Stimulated activated CD4-positive, alpha-beta T cell treated with anti-CD3 and anti-CD28 coated beads, Interleukin-1b, Interleukin-23, amount 100 ng/mL, for 4 hours (primary cell): Measurements from ENCODE around the gene SPIN1.

Experiments
- DNase-seq, 2 donors: peaks; one replicate each; pipeline ENCODE4 v3.0.0-alpha.2; 2020; ENCODE audit warnings: low read depth in 2 of 2

Gene SPIN1

DNA sequence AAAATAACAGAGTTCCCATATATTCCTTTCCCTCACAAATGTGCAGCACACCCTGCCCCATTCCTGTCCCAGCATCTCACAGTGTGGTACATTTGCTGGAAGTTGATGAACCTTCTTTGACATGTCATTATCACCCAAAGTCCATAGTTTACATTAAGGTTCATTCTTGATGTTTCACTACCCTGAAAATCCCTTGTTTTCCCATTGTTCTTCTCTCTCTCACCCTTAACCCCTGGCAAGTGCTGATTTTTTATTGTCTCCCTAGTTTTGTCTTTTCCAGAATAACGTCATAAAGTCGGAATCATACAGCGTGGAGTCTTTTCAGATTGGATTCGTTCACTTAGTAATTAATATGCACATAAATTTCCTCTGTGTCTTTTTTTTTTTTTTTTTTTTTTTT, 48.1 kb downstream of the SPIN1 start:
- no peak for DNase-seq

DNA sequence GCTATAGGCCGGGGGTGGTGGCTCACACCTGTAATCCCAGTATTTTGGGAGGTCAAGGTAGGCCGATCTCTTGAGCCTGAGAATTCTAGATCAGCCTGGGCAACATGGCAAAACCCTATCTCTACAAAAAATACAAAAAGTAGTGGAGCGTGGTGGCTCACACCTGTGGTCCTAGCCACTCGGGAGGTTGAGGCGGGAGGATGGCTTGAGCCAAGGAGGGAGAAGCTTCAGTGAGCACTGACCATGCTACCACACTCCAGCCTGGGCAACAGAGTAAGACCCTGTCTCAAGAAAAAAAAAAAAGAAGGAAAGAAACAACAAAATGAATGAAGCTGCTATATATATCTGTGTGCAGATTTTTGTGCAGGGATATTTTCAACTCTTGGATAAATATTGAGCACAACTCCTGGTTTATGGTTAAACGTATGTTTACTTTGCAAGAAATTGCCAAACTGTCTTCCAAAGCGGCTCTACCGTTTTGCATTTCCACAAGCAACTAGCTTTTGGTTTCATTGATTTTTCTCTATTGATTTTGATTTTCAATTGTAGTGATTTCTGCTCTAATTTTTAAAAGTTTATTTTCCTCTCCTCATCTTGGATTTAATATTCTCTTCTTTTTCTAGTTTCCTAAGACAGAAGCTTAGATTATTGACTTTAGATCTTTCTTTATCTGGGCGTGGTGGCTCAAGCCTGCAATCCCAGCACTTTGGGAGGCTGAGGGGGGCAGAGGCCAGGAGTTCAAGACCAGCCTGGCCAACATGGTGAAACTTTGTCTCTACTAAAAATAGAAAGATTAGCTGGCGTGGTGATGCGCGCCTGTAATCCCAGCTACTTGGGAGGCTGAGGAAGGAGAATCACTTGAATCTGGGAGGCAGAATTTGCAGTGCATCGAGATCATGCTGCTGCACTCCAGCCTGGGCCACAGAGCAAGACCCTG, 49.2 kb downstream of the SPIN1 start:
- no peak for DNase-seq

DNA sequence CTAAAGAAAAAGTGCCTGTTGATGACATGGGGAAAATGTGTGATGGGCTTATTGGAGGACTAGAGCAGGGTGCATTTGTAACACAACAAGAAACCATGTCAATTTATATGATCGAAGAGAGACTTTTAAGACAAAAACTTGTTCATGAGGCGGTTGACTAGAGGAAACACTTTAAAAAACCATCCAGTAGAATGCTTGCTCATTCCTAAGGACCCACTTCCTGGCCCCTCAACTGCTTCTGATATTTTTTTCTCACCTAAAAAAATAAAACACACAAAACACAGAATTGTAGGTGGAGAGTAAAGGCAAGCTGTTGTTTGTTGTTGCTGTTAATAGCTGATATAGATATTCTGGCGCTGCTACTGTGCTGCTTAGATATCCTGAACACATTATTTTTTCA, 50.6 kb downstream of the SPIN1 start:
- no peak for DNase-seq

DNA sequence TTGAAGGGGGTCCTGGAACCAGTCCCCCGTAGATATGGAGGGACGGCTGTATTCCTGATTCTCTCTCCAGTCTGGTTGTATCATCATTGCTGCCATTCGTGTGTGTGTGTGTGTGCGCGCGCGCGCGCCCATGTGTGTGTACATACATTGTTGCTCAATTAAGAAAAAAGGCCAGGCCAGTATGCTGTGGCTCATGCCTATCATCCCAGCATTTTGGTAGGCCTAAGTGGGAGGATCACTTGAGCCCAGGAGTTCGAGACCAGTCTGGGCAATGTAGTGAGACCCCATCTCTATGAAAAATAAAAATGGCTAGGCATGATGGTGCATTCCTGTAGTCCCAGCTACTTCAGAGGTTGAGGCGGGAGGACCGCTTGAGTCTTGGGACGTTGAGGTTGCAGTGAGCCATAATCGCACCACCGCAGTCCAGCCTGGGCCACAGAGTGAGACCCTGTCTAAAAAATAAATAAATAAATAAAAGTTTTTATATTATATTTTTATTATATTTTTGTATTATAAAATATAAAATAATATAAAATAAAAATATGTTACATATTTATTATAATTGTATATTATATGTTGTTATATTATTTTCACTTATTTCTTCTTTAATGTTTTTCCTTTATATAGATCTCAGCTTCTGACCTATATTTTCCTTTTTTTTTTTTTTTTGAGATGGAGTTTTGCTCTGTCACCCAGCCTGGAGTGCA, 53.2 kb downstream of the SPIN1 start:
- no peak for DNase-seq

DNA sequence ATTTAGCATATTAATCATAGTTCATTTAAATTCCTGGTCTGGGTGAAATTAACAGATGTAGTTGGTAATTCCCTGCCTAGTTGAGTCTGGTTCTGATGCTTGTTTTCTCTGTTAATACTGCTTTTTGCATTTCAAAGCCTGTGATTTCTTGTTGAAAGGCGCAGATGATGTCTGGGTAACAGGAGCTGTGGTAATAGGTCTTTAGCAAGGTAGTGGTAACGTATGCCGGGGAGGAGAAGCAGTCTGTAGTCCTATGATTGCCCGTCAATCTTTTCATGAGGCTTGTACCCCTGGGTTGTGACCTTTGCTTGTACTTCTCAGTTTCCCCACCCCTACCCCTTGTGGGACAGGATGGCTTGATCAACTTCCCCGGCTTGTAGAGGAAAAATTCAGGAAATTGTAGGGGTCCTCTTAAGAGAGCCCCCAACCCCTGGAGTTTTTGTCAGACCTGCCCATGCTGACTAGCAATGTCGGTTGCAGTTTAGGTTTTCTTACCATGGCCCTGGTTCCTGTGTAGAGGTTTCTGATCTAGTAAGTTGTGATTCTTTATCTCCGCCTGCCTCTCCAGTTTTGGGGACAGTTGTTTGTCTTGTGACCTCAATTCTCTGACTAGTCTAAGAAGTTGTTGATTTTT, 55.4 kb downstream of the SPIN1 start:
- no peak for DNase-seq

DNA sequence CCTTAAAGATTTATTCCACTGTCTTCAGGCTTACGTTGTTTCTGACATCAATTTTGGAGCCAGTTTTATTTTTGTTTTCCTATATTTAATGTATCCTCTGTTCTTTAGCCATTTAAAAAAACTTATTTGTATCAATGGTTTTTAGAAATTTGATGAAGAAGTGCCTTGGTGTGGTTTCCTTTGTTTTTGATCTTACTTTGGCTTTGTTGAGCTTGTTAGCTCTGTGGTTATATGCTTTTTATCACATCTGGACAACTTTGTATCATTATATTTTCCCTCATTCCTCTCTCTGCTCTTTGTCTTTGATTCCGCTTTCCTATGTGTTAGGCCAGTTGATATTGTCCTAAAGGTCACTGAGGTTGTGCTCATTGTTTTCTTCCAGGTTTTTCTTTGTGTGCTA, 58.5 kb downstream of the SPIN1 start:
- DNase-seq: no peak

DNA sequence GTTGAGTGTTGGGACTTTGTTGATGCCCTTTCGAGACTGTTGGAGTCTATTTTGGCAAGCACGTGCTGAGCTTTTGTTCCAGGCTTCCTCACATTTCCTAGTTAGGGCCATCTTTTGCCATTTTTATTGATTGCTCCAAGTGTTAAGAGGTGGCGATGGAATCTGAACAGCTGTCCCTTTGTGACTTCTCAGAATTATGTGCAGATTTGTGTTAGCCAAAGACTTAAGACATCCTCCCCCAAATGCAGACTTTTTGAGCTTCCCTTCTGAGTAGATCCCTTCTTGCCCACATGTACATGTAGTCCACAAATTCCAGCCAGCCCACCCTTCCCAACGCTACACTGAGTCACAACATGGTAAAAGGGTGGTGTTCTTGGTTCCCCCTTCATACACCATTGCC, 59.2 kb downstream of the SPIN1 start:
- no peak for DNase-seq

DNA sequence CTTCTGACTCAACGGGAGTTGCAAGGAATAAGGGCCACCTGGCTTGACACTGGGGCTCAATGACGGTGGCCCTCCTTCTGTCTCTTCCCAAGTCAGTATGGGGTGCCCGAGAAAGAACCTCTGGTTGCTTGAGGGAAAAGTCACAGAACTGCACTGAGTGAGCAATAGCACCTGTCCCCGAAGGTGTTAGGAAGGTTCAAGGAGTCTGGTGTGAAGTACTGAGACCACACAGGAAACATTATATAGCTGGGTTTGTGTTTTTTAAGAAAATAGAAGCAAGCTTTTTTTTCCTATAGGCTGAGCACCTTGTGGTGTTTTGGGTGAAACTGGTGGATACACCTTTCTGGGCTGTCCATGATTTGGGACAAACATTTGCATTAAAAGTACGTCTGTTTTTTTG, 62.9 kb downstream of the SPIN1 start:
- DNase-seq: no peak

DNA sequence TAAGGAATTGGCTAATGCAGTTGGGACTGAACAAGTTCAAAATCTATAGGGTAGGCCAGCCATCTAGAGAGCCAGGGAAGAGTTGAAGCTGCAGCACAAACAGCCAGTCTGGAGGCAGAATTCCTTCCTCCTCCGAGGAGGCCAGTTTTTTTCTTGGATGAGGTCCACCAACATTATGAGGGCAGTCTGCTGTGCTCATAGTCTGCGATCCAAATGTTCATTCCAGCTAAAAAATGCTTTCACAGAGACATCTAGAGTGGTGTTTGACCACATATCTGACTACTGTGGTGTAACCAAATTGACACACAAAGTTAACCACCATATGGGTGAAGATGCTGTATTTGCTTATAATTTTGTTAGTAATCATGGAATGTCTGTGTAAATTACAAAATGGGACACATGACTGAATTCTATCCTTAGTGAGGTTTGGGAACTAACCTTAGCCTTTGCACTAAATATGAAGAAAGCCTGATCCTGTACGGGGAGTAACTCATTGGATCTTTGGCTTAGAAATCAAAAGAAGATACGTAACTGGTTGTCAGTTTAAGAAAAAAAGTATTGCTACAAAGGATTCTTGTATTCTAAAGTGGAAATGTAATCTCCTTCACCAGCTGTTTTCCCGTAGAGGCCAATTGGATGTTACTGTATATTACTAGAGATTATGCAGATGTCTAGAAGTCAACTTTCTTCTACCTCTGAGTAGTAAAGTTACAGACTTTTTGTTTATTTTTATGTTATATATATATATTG, 70.6 kb downstream of the SPIN1 start:
- no peak for DNase-seq

DNA sequence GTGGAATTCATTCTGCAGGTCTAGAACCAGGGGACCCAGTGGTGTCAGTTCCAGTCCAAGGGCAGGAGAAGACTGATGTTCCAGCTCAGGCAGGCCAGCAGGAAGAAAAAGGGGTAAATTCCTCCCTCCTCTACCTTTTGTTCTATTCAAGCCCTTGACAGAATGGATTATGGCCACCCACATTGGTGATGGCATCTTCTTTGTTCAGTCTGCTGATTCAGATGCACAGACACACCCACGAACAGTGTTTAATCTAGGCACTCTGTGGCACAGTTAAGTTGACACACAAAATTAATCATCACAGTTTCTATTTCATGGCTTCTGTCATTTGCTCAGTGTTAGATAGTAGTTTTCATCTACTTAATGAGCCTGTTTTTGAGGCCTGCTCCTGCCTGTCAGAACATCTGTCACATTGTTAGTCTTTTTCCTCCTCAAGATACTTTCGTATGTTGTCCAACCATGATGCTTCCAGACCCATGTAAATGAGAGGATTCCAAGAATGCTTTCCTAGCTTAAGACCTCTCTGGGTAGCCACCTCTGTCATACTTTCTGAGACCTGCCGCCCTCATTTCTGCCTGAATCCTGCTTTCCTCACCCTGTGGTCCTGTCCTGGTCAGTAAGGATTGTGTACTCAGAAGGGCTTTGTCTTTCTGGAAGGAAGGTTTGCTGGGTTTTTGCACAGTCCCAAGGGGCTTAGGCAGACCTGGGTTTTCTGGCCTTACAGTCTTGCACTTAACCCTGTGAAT, 72.5 kb downstream of the SPIN1 start:
- DNase-seq: no peak

DNA sequence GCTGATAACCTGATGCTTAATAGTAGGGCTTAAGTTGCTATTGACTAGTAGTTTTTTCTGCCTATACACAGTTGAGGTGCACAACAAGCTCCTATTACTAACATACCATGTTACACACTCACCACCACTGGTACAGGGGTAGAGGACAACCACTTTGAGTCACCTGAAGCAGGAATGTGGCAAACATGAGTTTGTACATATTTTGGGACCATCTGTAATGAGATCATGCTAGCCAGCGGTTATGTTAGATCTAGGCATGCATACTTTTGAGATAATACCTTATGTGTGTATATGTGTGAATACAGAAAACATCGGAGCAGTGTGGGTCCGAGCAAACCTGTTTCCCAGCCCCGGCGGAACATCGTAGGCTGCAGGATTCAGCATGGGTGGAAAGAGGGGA, 73.9 kb downstream of the SPIN1 start:
- DNase-seq: no peak

DNA sequence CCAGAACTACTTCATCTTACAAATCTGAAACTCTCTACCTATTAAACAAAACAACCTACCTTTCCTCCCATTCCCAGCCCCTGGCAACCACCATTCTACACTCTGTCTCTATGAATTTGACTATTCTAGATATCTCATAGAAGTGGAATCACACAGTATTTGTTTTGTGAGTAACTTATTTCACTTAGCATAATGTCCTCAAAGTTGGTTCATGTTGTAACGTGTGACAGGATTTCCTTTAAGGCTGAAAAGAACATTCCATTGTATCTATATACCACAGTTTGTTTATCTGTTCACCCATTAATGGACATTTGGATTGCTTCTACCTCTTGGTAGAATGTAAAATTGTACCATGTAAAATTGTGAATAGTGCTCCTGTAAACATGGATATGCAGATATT, 76.6 kb downstream of the SPIN1 start:
- no peak for DNase-seq

DNA sequence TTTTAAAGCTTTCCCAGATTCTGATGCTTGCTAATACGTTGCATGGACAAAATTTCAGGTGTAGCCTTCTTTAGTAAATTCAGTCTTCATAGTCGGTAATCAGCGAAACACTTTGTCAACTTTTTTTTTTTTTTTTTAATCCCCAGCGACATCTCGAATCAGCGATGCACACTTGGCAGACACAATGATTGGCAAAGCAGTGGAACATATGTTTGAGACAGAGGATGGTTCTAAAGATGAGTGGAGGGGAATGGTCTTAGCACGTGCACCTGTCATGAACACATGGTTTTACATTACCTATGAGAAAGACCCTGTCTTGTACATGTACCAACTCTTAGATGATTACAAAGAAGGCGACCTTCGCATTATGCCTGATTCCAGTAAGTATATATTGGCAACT, 80.0 kb downstream of the SPIN1 start:
- no peak for DNase-seq

DNA sequence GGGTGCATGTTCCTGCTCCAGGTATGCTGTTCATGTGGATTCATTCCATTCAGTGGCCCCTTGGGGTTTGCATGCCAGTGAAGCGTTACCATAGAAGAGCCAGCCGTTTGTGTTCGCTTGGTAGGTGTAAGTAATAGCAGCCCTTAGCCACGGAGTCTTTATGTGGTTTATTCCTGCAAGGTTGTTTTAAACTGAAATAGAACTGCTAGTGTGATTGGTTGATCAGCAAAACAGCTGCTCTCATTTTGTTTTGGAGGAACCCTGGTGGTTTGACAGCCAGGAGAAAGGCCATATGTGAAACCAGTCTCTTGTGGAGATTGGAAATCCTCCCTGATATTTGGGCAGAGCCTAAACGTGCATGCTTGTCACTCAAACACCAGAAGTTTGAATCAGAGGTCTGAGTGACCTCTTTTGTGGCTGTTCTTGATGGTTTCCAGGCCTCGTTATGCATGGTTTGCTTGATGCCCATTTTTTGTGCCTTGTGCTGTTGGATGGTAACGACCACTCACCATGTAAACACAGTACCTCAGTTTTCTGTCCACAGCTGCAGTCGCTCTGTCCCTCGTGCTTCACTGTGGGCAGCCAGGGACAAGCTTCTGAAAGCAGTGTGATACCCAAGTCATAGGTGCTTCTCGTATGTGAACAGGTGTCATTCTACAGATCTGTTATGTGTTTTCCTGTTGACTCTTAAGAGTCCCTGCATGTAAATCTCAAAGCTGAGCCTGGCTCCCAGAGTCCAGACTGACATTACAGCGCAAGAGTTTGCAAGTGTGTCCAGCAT, 88.4 kb downstream of the SPIN1 start:
- no peak for DNase-seq

DNA sequence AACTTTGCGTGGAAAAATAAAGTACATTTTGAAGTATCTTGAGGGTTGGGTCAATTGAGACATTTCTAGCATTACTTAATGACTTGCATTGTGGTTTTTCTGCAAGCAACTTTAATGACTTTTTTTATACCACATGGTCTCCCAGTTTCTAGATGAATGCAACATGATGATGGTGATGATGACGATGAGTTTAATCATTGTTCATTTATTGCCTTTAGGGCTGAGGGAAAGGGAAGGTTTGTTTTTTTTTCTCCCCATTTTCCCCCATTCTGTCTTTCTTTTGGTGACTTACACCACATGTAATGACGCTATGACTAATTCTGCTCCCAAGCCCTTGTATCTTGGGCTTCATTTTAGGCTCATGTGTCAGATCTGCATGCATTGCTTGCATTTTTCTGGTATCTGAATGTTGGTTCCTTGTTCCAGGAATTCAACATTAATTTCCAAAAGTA, 89.1 kb downstream of the SPIN1 start:
- no peak for DNase-seq

DNA sequence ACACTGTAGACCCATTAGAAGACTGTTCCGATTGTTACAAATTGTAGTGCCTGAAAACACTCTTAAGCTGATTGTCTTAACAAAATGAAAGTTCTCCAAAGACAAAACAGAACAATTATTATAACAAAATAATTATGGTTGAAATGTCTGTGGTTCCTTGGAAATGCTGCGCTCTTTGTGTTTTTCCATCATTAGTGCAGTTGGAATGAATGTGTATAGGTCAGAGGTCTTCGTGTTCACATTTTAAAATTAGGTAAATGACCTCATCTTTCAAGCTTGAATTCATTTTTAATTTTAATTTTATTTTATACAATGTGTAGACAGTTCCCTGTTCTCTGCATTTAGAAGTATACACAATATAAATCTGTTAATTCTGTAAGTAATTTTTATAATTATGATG, 90.0 kb downstream of the SPIN1 start:
- DNase-seq: no peak

DNA sequence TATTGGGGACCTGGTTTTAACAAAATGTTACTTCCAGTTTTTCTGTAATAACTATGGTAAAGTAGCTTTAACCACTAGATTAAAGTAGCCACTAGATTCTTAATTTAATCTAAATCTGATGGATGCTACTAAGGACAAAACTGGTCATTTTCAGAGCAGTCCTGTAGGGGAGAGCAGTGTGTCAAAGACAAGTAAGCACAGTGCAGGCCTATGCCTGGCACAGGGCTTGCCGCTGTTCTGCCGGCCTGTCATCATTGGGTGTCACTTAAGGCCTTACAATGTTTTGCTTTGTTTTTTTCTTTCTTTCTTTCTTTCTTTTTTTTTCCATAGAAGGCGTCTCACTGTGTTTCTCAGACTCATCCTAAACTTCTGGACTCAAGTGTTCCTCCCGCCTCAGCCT, 93.7 kb downstream of the SPIN1 start:
- no peak for DNase-seq

DNA sequence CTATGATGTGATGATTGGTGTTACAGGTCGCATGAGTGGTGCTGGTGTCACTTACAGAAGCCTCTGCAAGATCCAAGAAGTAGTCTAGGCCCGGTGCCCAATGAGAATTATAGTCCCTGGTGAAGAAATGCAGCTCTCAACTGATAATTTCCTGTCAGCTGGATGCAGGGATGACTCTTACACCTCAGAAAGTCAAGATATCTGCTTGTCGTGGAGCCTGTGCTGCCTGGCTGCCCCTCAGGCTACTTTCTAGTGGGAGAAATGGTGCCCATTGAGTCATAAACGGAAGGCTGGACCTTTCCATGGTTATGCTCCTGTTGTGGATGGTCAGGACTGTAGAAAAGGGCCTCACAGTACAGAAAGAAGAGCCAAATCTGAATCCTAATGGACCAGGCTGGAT, 99.9 kb downstream of the SPIN1 start:
- DNase-seq: no peak

DNA sequence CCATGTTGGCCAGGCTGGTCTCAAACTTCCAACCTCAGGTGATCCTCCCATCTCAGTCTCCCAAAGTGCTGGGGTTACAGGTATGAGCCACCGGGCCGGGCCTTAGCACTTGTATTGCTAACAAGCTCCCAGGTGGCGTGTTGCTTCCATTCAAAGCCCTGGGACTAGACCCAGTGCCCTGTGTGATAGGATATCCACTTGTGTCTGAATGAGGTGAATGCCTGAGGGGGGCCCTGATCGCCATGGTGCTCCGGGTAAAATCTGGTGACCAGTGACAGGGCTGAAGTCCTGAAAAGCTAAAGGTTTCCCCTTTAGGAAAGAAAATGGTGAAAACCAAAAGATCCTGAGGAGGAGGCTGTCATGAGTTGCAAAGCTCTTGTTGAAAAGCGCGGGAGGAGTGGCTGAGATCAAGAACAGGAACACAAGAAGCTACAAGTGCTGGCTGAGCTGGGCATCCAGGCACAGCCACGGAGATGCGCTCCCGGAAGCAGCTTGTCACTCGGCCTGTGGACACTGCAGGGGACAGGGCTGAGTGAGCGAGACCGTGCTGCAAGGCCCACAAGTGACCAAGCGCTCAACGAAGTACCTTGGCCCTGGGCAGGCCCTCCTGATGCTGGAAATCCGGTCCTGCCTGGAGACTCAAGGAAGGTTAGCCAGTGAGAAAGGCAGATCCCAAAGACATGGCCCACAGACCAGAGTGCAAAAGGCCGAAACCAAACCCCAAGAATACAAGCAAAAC, 106.9 kb downstream of the SPIN1 start:
- no peak for DNase-seq

DNA sequence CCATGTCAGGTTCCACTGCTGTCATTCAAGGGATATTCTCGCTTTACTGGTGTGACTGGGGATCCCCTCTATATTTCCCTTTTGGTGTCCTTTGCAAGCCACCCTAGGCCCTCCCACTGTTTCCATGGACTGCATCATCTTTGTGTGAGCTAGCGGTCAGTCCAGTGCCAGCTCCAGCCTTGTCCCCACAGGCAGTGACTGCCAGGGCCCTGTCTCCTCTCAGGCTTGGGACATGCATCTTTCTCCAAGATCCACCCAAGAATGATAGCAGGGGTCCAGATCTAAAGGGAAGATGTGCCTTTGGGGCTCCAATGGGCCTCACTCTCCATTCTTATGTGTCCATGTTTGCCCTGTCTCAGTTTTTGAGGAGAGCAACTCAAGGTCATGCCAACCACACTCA, 109.0 kb downstream of the SPIN1 start:
- DNase-seq: no peak
